GM23248 (cell line): ENCODE results near the gene SLC4A4. TPM values are rescaled to one million over a fixed set of nuclear protein-coding genes. Genes with fewer than 3 reads are reported as not detected.

Experiments used
- DNase-seq: peaks from one replicate; pipeline ENCODE4 v3.0.0-alpha.2; 2015
- H2AFZ ChIP-seq: fragments of 200-600 bp; sonication (generic); 2 replicates; pipeline ENCODE4 v1.6.1; 2016; ENCODE audit warnings: antibody characterized with exemption
- H3F3A ChIP-seq: fragments of 200-600 bp; sonication (generic); 2 replicates; pipeline ENCODE4 v1.6.1; 2016; ENCODE audit warnings: mild to moderate bottlenecking, antibody characterized with exemption, mixed run types; ENCODE audit not compliant: insufficient read depth
- H3K27ac ChIP-seq: fragments of 200-600 bp; sonication (generic); 2 replicates; pipeline ENCODE4 v1.5.1; 2016; ENCODE audit warnings: mild to moderate bottlenecking
- H3K27me3 ChIP-seq: fragments of 200-600 bp; sonication (generic); replicated peaks from 2 replicates; pipeline ENCODE4 v1.6.1; 2016; ENCODE audit warnings: mild to moderate bottlenecking; ENCODE audit not compliant: insufficient read depth
- H3K36me3 ChIP-seq: fragments of 200-600 bp; sonication (generic); 2 replicates; pipeline ENCODE4 v1.6.1; 2016; ENCODE audit warnings: low read depth, mild to moderate bottlenecking
- H3K4me1 ChIP-seq: fragments of 200-600 bp; sonication (generic); 2 replicates; pipeline ENCODE4 v1.6.1; 2016; ENCODE audit warnings: mild to moderate bottlenecking; ENCODE audit not compliant: insufficient read depth
- H3K4me2 ChIP-seq: fragments of 200-600 bp; sonication (generic); one replicate; pipeline ENCODE4 v1.6.1; 2016; ENCODE audit warnings: mild to moderate bottlenecking; ENCODE audit not compliant: unreplicated experiment
- H3K4me3 ChIP-seq: fragments of 200-600 bp; sonication (generic); 2 replicates; pipeline ENCODE4 v1.5.1; 2016; ENCODE audit warnings: mild to moderate bottlenecking
- H3K79me2 ChIP-seq: fragments of 200-600 bp; sonication (generic); 2 replicates; pipeline ENCODE4 v1.6.1; 2016; ENCODE audit warnings: mild to moderate bottlenecking; ENCODE audit not compliant: insufficient read depth
- H3K9ac ChIP-seq: fragments of 200-600 bp; sonication (generic); 2 replicates; pipeline ENCODE4 v1.6.1; 2016; ENCODE audit warnings: mild to moderate bottlenecking
- H3K9me2 ChIP-seq: fragments of 200-600 bp; sonication (generic); 2 replicates; pipeline ENCODE4 v1.6.1; 2016; ENCODE audit warnings: mixed run types, mild to moderate bottlenecking, moderate library complexity; ENCODE audit not compliant: insufficient read depth
- H3K9me3 ChIP-seq: fragments of 200-600 bp; sonication (generic); one replicate; pipeline ENCODE4 v1.6.1; 2017; ENCODE audit warnings: low read depth
- H4K20me1 ChIP-seq: fragments of 200-600 bp; sonication (generic); 2 replicates; pipeline ENCODE4 v1.6.0; 2016; ENCODE audit not compliant: insufficient read depth
- EZH2 ChIP-seq: fragments of 200-600 bp; sonication (generic); IDR thresholded peaks from 2 replicates; pipeline ENCODE4 v1.6.1; 2018; ENCODE audit warnings: antibody characterized with exemption, mild to moderate bottlenecking; ENCODE audit not compliant: insufficient read depth, poor library complexity, severe bottlenecking
- EZH2phosphoT487 ChIP-seq: fragments of 200-600 bp; sonication (generic); IDR thresholded peaks from 2 replicates; pipeline ENCODE4 v1.6.1; 2018; ENCODE audit warnings: antibody characterized with exemption, moderate library complexity, mild to moderate bottlenecking, low read depth; ENCODE audit not compliant: insufficient read depth
- WGBS, 2 experiments: methylation state at CpG; one replicate each; pipeline ENCODE4 v1.1.6; 2015 to 2017; ENCODE audit warnings: low lambda C conversion rate in 2 of 2, low coverage in 1 of 2; ENCODE audit errors: missing lambda C conversion rate in 2 of 2; 5-methylcytosine and 5-hydroxymethylcytosine counted together
- in situ Hi-C: fragments of 300-500 bp; cut with MboI; formaldehyde crosslinking; loops from 2 replicates; pipeline ENCODE4 v1.15.0; 2020
- polyA plus RNA-seq: library from polyadenylated mRNA; unstranded; fragments of >200 nt; fragmentation: Nextera tagmentation; extraction: Ambion mirVana; gene quantifications from 2 replicates; pipeline ENCODE4 v1.2.1, GENCODE V29; 2016
- total RNA-seq: library from RNA; depleted of rRNA; stranded (reverse); fragments of >200 nt; shearing (Covaris generic); gene quantifications from 2 replicates; pipeline ENCODE4 v1.2.3, GENCODE V29; 2014

The SLC4A4 gene
- total and polyA plus RNA-seq, 2 experiments from 2014 or later = 7.2 to 11.5 TPM

DNA sequence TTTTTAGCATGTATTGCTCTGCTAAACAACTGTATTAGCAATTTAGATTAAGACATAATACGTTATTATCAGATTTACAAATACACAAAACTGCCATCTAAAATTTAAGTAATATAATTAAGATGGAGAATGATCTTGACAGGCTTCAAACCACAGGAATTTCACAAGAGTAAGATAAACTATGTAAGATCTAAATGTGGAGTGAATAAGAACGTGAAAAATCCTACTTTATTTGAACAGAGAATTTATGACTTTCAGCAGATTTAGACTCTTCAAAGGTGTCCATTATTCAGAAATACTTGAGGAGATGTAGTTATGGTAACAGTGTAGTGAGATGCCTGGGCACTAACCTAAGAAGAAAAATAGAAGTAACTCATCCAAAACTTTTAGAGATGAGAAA lies 73.2 kb downstream of the SLC4A4 start:
- Histone ChIP-seq H3K4me3 (no peak overlapping the region), H3K9ac (no peak overlapping the region), H3K36me3 (no peaks in the 10 kb centered on the region), H3F3A (peaks cover 4% of the 10 kb centered on the region; the same call in 1 of the 2 replicates), H3K27me3 (no peaks in the 10 kb centered on the region), H3K9me2 (no peaks in the 10 kb centered on the region; the same call in 1 of the 2 replicates), H3K27ac (no peak overlapping the region), H3K9me3 (no peaks in the 10 kb centered on the region), H4K20me1 (no peaks in the 10 kb centered on the region), H3K4me1 (peaks cover 16% of the 10 kb centered on the region), H3K4me2 (no peak overlapping the region), H3K79me2 (no peaks in the 10 kb centered on the region), H2AFZ (no peak overlapping the region)
- DNase-seq = peak; percentile 3
- WGBS, 2 experiments = 47 to 49% methylated on average over 2 of the region's 2 CpGs
- no peak for TF ChIP-seq EZH2phosphoT487
- no peak for TF ChIP-seq EZH2
- in situ Hi-C loops = no loop called here

DNA sequence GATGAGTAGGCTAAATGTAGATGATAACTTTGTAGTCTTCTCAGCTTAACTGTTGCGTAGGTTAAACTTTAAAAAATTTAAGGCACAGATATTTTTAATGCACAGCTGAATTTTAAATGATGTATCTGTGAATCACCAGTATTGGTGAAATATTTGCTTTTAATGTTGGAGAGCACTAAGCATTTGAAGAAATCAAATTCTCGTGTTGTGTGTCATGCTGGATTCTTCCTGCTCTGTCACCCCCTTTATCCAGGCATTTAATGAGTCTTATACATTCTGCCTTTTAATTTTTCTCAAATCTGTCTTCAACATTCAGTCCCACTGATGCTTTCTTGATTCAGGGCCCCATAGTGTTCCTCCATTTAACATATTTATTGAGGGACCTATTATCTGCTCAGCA lies 76.7 kb downstream of the SLC4A4 start:
- TF ChIP-seq EZH2phosphoT487 (no peak), EZH2 (no peak)
- H3K4me3 ChIP-seq = no peak overlapping the region
- WGBS, 2 experiments = 57 to 66% methylated on average over 2 of the region's 2 CpGs
- no peak overlapping the region for H3K27ac ChIP-seq
- H3K4me1 ChIP-seq = peaks cover 16% of the 10 kb centered on the region
- in situ Hi-C loops = no loop called here
- no peaks in the 10 kb centered on the region for H3K9me2 ChIP-seq
- H3K79me2 ChIP-seq = no peaks in the 10 kb centered on the region
- peak; percentile 59 for DNase-seq
- H3K27me3 ChIP-seq = no peaks in the 10 kb centered on the region
- H3F3A ChIP-seq = peaks cover 4% of the 10 kb centered on the region; the same call in 1 of the 2 replicates
- no peaks in the 10 kb centered on the region for H3K36me3 ChIP-seq
- H3K9ac ChIP-seq = no peak overlapping the region
- no peak overlapping the region for H2AFZ ChIP-seq
- H3K9me3 ChIP-seq = no peaks in the 10 kb centered on the region
- no peaks in the 10 kb centered on the region for H4K20me1 ChIP-seq
- peak overlapping the region; percentile 39 for H3K4me2 ChIP-seq

DNA sequence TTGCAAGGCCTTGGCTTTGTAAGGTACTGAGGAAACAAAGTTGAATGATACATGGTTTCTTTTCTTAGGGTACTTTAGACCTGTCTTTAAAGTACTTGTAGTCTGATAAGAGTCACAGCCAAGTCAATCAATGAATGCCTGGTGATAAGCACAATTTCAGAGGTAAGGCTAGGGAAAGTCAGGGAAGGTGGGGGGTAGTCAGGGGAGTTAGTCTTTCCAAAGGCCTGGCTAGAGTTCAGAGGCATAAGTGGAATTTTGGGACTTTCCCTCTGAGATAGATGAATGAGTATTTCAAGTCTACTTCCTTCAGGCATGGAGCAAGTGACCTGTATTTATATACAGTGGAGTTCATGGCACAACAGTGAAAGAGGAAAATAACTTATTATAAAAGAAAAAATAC lies 78.3 kb downstream of the SLC4A4 start:
- Histone ChIP-seq H2AFZ (no peak overlapping the region), H3K9ac (no peak overlapping the region), H3K9me2 (no peaks in the 10 kb centered on the region), H3K36me3 (no peaks in the 10 kb centered on the region), H3F3A (peaks cover 4% of the 10 kb centered on the region; the same call in 1 of the 2 replicates), H3K79me2 (no peaks in the 10 kb centered on the region), H4K20me1 (no peaks in the 10 kb centered on the region), H3K27me3 (no peaks in the 10 kb centered on the region), H3K4me3 (no peak overlapping the region), H3K4me2 (no peak overlapping the region), H3K4me1 (peaks cover 14% of the 10 kb centered on the region), H3K27ac (no peak overlapping the region), H3K9me3 (no peaks in the 10 kb centered on the region)
- TF ChIP-seq EZH2 (no peak), EZH2phosphoT487 (no peak)
- DNase-seq = no peak
- in situ Hi-C loops = no loop called here

DNA sequence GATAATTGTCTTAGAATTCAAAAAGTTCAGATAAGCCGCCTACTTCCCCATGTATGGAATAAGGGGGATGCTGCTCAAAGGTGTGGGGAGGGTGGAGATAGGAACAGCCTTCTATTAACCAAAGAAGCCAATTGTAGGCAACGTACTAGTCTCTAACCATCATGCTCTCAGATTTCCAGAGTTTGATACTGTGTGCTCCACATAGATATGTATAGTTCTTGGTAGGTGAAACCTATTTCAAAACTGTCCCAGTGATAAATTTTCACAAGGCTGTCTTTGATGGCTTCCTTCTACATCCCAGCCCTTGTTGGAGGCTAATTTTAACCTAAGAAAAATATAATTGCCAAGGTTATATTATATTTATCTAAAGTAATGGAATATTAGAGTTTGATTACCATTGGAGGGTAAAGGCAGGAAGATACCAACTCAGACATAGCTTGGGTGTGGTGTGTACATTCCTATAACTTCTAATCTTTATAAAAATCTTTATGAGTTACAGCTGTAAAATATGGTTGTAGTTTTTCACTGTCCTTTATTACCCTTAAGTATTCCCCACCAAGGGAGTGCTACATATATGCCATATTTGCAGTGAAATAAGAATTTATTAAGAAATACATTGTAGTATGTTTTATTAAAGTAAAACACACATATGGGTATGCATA lies 87.7 kb downstream of the SLC4A4 start:
- no peaks in the 10 kb centered on the region for H4K20me1 ChIP-seq
- DNase-seq = no peak

DNA sequence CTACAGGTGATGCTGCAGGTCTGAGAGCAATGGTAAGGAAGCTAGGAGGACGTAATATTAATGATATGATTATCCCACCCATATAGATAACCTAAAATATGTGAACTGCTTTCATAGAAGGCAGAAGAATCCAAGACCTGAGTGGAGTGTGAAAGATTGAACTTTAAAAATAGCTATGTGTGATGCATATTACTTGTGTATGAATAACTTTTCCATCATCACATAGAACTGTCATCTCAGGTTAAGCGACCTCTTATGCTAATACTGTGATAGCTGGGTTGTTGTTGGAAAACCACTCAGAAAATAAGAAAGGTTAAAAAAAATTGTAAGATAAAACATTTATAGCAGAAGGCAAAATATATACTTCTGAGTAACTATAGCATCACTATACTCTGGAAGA lies 90.3 kb downstream of the SLC4A4 start:
- Histone ChIP-seq H3K4me1 (no peaks in the 10 kb centered on the region), H3K4me2 (no peak overlapping the region), H3K9ac (no peak overlapping the region), H2AFZ (no peak overlapping the region), H3K27me3 (no peaks in the 10 kb centered on the region), H3K4me3 (no peak overlapping the region), H3K79me2 (no peaks in the 10 kb centered on the region), H3K9me3 (no peaks in the 10 kb centered on the region), H3F3A (no peaks in the 10 kb centered on the region; the same call in 1 of the 2 replicates), H4K20me1 (no peaks in the 10 kb centered on the region), H3K36me3 (no peaks in the 10 kb centered on the region), H3K9me2 (no peaks in the 10 kb centered on the region), H3K27ac (no peak overlapping the region)
- in situ Hi-C loops = no loop called here
- TF ChIP-seq EZH2 = no peak
- TF ChIP-seq EZH2phosphoT487 = no peak
- 96% methylated on average over 2 of the region's 2 CpGs for WGBS, 2 experiments
- no peak for DNase-seq

More for the DNA sequence above, 87.7 kb downstream of the SLC4A4 start:
- in situ Hi-C loops = no loop called here
- no peak overlapping the region for H3K27ac ChIP-seq
- H3K4me3 ChIP-seq = no peak overlapping the region
- H3K9me3 ChIP-seq = no peaks in the 10 kb centered on the region
- no peak overlapping the region for H3K4me2 ChIP-seq
- no peaks in the 10 kb centered on the region for H3K27me3 ChIP-seq
- no peaks in the 10 kb centered on the region for H3K36me3 ChIP-seq
- H3K4me1 ChIP-seq = no peaks in the 10 kb centered on the region
- no peak overlapping the region for H3K9ac ChIP-seq
- no peaks in the 10 kb centered on the region; the same call in 1 of the 2 replicates for H3F3A ChIP-seq
- no peaks in the 10 kb centered on the region for H3K79me2 ChIP-seq
- TF ChIP-seq EZH2phosphoT487 (no peak), EZH2 (no peak)
- no peak overlapping the region for H2AFZ ChIP-seq
- no peaks in the 10 kb centered on the region for H3K9me2 ChIP-seq
- WGBS, 2 experiments = 76 to 86% methylated on average over 2 of the region's 2 CpGs
